HG03103 (cell line): ENCODE results near the gene CFAP100.

ENCODE experiments used
- ATAC-seq: cut with Tn5 transposase; IDR thresholded peaks from one replicate; pipeline ENCODE4 v1.9.1; 2021; ENCODE audit warnings: low read depth; ENCODE audit not compliant: unreplicated experiment

Gene CFAP100

DNA sequence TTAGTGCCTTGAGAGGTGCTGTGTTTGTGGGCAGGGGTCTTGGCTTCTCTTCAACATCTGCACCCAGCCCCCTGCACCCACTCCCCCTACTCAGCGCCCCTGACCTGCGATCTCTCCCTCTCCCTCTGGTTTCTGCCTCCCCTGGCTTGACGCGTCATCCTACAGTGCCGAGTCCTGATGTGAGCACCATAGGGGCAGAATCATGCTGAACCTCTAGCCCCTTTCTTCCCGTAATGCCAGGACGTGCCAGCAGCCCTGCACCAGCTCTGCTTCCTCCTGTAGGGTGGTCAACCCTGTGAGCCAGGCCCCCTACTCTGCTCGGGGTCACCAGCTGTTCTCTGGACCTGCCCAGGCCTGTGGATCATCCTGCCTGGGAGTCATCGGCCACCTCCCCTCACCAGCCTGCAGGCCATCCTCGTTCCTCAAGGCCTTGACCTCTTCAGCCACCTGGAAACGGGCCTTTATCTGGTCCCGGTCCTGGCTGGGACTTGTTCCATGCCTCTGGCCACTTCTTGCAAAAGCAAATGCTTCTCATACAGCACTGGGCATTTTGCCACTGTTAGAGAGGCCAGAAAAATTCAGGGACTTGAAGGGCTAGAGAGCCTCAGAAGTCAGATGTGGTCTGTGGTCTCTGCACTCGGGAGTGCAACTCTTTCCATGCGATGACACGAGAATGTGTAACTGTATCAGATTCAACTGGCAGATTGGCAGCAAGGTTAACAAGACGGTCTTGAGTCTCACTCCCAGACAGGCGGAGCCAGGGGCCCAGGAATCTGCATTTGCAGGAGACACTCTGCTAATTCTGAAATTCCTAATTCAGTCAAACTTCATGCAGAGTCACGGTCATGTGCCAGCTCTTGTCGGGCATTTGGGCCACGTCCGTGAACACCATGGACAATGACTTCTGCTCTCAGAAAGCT lies 20.8 kb upstream of the CFAP100 start:
- no peak for ATAC-seq

- no peak for ATAC-seq
Measured at GRCh38 chr3:126375835-126376331, 18.8 kb upstream of the CFAP100 start.

GRCh38 chr3:126376444-126376843 lies 18.3 kb upstream of the CFAP100 start:
- ATAC-seq: no peak

GRCh38 chr3:126377211-126377610 lies 17.5 kb upstream of the CFAP100 start:
- ATAC-seq: no peak

DNA sequence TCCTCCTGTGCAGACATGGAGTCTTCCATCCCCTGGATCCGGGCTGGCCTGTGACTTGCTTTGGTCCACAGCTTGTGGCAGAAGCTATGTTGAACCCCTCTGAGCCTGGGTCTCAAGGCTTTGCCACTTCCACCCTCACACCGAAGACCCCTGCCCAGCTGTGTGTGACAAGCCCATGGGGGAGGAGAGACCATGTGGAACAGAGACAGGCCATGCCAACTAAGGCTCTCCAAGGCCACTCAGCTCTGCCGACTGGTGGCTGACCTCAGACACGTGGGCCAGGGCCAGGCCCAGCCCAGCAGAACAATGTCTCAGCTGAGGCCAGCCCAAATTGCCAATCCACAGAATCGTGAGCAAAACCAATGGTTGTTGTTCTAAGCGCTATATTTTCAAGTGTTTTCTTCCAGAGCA lies 16.4 kb upstream of the CFAP100 start:
- no peak for ATAC-seq

DNA sequence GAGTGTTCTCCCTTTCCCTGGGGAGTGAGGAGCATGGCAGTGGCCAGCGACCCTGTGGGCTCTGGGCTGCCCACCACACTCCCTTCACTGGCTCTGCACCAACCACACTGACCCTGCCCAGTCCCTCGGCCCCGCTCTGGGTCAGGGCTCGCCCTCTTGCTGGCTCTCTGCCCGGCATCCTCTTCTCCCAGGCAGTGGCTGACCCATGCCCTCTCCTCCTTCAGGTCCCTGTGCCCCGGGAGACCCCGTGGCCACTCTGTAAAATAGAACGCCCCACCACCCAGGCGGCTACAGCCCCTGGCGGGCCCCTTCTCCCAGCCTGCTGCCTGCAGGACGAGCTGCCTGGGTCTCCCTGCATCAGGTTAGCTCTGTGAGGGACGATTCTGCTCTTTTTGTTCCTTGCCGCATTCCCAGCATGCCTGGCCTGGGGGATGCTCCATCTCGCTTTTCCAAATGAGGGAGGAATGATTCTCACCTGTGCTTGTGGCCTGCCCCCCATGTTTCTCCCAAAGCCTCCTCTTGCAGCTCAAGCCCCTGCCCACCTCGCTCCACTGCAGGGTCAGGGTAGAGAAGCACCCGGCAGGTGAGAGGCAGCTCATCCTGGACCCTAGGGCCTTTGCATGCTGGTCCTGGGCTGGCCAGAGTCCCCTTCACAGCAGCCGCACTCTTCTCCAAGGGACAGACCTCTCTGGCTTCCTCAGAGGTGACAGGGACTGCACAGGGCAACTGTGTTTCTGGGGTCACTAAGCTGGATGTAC lies 14.5 kb upstream of the CFAP100 start:
- ATAC-seq: no peak

DNA sequence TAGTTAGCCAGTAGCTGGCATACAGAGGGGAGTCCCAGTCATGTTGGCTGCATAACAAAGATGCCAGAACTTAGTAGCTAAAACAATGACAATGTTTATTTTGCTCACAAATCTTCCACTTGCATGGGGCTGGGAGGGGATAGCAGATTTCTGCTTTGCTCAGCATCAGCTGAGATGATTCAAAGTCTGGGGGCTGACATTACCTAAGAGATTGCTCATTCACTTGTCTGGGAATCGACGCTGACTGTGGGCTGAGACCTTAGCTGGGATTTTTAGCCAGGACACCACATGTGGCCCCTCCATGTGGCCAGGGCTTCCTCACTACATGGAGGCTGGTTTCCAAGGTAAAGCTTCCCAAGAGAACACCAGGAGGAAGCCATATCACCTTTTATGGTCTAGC lies 12.7 kb upstream of the CFAP100 start:
- no peak for ATAC-seq

GRCh38 chr3:126389112-126389793 lies 5.5 kb upstream of the CFAP100 start:
- peak; percentile 83 for ATAC-seq

DNA sequence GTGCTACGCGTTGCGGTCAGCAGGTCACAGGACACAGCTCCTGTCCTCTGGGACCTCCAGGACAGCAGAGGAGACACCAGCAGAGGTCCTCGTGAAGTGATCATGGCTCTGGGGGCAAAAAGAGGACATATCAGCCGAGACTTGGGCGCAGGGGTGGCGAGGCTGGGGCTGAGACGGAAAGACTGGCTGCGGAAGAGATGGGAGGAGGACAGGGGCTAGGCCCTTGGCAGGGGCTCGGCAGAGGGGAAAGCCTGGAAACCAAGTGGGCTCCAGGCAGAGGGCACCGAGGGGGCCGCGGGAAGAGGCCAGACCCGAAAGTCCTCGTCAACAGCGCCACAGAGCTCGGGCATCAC lies 4.9 kb upstream of the CFAP100 start:
- ATAC-seq: no peak

GRCh38 chr3:126390201-126390600 lies 4.5 kb upstream of the CFAP100 start:
- no peak for ATAC-seq

DNA sequence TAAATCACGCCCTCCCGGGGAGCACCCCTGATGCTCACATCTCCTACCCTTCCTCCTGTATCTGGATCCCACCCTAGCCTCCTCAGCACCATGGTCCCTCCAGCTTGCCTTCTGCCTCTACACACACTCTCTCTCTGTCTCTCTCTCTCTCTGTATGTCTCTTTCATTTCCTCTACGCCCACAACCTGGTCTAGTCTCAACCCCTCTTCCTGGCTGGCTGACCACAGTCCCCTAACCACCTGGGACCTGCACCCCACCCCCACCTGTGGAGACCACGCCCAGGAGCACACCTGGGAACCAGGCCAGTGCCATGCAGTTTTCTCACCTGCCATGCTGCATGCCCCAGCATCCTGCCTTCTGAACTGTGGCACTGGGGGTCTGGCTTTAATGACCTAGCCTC lies 4.0 kb upstream of the CFAP100 start:
- ATAC-seq: no peak

GRCh38 chr3:126391631-126392030 lies 3.1 kb upstream of the CFAP100 start:
- no peak for ATAC-seq

GRCh38 chr3:126392246-126392645 lies 2.5 kb upstream of the CFAP100 start:
- ATAC-seq: no peak

DNA sequence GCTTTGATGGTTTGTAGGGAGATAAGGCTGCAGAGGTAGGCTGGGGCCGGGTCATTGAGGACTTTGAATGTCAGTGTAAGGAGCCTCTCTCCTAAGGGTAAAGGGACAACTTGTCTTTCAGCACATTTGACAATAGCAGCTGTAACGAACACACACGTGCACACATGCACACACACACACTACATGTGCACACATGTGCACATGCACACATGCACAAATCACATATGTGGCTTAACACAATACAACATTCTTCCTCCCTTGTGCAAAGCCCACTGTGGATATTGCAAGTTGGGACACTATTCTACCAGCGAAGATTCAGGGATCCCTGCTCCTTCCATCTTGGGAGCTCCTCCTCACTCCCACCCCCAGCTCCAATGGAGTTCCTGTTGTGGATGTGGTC lies 1.1 kb upstream of the CFAP100 start:
- no peak for ATAC-seq

- ATAC-seq: no peak
Measured at GRCh38 chr3:126394977-126395321, 240 bp downstream of the CFAP100 start.

- ATAC-seq: no peak
Measured at GRCh38 chr3:126395846-126396513, 1.3 kb downstream of the CFAP100 start.

GRCh38 chr3:126396536-126396935 lies 1.8 kb downstream of the CFAP100 start:
- ATAC-seq: no peak

GRCh38 chr3:126397610-126398422 lies 3.1 kb downstream of the CFAP100 start:
- no peak for ATAC-seq

GRCh38 chr3:126398423-126399350 lies 4.0 kb downstream of the CFAP100 start:
- no peak for ATAC-seq
